Prostate gland (tissue), 2 donors: ENCODE measurements around the gene ARHGEF4.

Source experiments
- CTCF ChIP-seq, 4 experiments: fragments of 200-600 bp in 2 of 4; fragments of 450-650 bp in 2 of 4; sonication (generic) in 2 of 4; IDR thresholded peaks; 1 replicate in 3 of 4; 2 replicates in 1 of 4; pipeline ENCODE4 v1.5.1; 2016 to 2019; ENCODE audit warnings: antibody characterized with exemption in 4 of 4, mild to moderate bottlenecking in 2 of 4, moderate library complexity in 2 of 4
- POLR2A ChIP-seq: fragments of 450-650 bp; IDR thresholded peaks from one replicate; pipeline ENCODE4 v1.6.1; 2016; ENCODE audit warnings: antibody characterized with exemption, mild to moderate bottlenecking

GRCh38 chr2:130918393-130918792 lies 81.7 kb downstream of the ARHGEF4 start:
- no peak for TF ChIP-seq POLR2A
- no peak for TF ChIP-seq CTCF (IDR thresholded peaks at IDR 0.05)
